ENCODE data around the gene TXNDC11.

GRCh38 chr16:11642765-11643116 is 99.9 kb downstream of the TXNDC11 start:
- TF ChIP-seq CTCF (conservative IDR thresholded peaks at IDR 0.05) (no peak), EZH2 (IDR thresholded peaks at IDR 0.05; ENCODE audit: low read depth) (no peak)

All from PC-9 (cell line).